ENCODE data around the gene BRMS1L.

BRMS1L gene

GRCh38 chr14:35875296-35875695 lies 49.2 kb downstream of the BRMS1L start:
- DNase-seq, result no peak

DNA sequence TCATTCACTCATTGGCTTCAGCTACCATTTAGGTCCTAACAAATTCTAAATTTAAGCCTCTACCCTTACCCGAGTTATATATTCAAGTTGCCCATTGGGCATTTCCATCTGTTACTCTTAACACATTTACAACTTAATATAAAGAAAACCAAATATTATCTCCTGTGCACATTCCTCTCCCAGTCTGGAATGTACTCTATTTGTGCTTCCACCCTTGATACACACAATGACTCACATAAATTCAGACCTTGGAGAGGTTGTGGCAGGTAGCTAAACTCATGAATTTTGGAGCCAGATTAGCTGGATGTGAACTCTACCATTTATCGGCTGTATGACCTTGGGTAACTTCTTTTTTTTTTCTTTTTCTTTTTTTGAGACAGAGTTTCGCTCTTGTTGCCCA lies 51.1 kb downstream of the BRMS1L start:
- DNase-seq, result no peak

DNA sequence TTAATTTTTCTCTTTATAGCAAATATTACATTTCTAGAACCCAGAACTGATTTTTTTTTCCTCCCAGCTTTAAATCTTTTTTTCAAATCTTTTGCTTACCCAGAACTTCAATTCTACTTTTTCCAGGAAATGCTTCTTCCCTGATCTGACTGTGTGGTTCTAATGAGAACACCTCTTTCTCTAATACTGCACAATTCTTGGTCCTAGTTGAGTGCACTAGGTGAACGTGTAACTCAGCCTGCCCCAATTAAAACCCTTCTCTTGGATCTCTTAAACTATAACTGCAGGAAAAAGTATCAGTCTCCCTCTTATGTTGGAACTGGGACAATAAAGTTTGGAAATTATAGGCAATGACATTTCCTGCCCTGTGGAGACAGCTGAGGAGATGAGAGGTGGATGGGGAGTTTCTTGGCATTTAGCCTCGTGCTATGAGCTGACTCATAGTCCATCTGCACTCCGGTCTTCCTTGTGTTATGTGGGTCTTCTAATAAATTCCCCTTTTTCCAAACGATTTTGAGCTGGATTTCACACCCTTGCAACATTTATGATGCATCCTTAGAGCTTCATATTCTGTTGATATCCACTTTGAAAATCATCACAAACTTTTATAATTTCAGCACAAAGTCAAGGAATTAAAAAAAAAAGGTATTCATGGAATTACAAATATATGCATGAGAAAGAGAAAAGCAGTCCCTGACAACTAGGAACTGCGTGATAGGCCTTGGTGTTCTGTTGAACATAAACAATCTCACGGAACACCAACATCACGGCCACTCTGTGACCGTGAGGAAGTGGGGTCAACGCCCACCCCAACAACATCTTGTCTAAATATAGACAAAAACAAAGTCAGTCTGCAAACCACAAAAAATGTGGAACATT lies 52.4 kb downstream of the BRMS1L start:
- DNase-seq, result no peak

- no peak for DNase-seq
Measured at GRCh38 chr14:35879151-35879648, 53.1 kb downstream of the BRMS1L start.

DNA sequence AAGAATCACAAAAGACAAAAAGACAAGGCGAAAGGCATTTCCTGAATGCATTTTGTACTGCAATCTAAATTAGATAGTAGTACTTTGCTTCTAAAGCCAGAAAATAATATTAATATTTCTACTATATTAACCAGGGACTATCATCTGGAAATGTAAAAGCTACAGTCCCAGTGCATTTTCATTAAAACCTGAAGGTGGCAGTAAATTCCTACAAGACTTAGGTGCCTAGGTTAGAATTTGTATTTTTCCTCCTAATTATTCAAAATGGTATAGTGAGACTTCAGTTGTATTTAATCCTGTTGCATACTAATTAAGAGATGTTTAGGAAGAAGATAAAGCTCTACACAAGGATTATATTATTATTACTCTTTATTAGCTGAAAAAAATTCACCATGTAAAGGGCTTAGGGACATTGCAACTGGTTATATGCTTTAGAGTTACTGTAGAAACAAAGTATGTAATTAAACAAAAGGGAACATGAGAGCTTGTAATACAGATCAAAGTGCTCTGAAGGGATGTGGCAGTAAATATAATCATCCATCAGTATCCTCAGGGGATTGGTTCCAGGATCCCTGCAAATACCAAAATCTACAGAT lies 53.6 kb downstream of the BRMS1L start:
- no peak for DNase-seq

- DNase-seq, result no peak
Measured at GRCh38 chr14:35881280-35881679, 55.1 kb downstream of the BRMS1L start.

GRCh38 chr14:35883677-35884293 lies 57.6 kb downstream of the BRMS1L start:
- DNase-seq, result peak; percentile 24

- no peak for DNase-seq
Measured at GRCh38 chr14:35890308-35890707, 64.2 kb downstream of the BRMS1L start.

GRCh38 chr14:35895256-35895655 lies 69.1 kb downstream of the BRMS1L start:
- DNase-seq, result no peak

DNA sequence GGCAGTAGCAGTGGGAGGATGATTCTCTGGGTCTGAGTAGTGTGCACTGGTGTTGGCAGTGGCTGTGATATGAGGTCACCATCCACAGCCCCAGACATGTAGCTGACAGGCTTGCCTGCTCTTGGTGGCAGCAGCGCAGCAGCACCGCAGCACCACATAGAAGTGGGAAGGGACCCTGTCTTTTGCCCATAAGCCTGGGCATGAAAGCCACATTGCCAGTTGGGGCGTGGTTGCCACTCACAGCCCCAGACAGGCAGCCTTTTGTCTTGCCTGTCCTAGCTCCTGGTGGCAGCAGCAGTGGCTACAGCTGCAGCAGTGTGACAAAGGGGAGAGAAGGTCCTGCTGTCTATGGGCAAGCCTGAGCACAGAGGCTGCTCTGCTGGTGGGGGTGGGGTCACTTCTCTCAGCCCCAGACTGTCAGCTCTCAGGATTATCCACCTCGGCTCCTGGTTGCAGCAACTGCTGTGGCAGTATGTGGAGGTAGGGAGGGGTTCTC lies 71.5 kb downstream of the BRMS1L start:
- no peak for DNase-seq

DNA sequence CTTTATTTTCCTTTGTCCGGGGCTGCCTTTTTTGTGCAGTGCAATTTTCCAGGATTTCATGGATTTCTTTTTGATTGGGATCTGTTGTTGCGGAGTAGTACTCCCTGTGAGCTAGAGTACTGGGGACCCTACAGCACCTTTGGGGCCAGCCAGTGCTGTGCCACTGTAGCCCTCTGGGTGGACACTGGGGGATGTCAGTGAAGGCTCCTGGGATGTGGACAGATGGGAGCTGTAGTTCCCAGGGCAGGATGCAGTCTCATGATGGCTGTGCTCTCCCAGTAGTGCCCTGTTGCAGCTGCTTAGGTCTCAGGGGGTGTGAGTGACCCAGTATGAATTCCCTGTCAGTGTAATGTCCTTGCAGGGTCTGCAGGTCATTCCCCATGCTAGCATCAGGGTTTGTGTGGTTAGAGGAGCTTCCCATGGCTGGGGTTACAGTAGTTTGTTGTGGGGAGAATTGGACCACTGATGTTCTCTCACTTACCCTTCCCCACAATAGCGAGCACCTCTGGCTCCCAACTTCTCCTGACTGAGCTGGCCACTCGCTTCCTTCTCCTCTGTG lies 72.2 kb downstream of the BRMS1L start:
- DNase-seq, result no peak

DNA sequence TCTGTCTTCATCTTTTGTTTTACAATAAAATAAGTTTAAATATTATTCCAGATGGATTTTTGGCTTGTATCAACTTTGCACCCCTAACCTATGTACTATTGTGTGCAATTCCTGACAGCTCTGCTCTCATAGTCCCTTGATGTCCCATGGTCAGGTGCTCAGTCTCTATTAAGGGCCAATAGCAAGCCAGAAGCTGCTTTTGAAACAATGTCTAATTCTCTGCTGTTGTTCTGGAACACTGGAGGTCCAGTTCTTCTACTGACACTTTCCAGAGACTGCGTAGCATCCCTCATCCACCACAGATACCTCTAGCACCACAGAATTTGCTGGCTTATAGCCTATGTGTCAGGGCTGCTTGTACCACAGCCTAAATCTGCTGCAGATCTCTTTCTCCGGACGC lies 74.6 kb downstream of the BRMS1L start:
- no peak for DNase-seq

GRCh38 chr14:35909665-35910064 lies 83.5 kb downstream of the BRMS1L start:
- DNase-seq, result no peak

- no peak for DNase-seq
Measured at GRCh38 chr14:35910191-35910590, 84.1 kb downstream of the BRMS1L start.

- DNase-seq, result no peak
Measured at GRCh38 chr14:35911097-35911496, 85.0 kb downstream of the BRMS1L start.

- no peak for DNase-seq
Measured at GRCh38 chr14:35915185-35915584, 89.0 kb downstream of the BRMS1L start.

DNA sequence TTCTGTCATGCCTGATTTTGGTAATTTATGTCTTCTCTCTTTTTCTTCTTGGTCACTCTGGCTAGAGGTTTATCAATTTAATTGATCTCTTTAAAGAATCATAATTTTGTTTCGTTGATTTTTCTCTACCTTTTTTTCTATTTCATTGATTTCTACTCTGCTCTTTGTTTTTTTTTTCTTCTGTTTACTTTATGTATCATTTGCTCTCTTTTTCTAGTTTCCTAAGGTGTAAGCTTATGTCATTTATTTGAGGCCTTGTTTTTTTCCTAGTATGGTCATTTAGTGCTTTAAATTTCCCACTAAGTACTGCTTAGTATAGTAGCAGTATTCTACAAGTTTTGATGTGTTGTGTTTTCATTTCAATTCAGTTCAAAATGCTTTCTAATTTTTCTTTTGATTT lies 89.6 kb downstream of the BRMS1L start:
- DNase-seq, result no peak

Data from stimulated activated CD4-positive, alpha-beta T cell treated with anti-CD3 and anti-CD28 coated beads, Interleukin-4, amount 100 ng/mL, for 1 hour (primary cell).